ENCODE results near the gene HINT3.
"Not testable (repeated sequence)": the region's sequence is repeated elsewhere in the genome, so short reads cannot be mapped to it uniquely, and the experiment has no call there.

Gene HINT3

GRCh38 chr6:125956506-125957390 lies at the start of gene HINT3:
Gene HINT3 (plus strand): TSS chr6:125956770. CDS start chr6:125956978, 208 bp downstream.
- peak; percentile 87 to 96 for DNase-seq

- no peak for DNase-seq
Measured at GRCh38 chr6:125910527-125910926, 46.0 kb upstream of the HINT3 start.

GRCh38 chr6:125911051-125911451 lies 45.5 kb upstream of the HINT3 start:
- DNase-seq: not testable (repeated sequence)

DNA sequence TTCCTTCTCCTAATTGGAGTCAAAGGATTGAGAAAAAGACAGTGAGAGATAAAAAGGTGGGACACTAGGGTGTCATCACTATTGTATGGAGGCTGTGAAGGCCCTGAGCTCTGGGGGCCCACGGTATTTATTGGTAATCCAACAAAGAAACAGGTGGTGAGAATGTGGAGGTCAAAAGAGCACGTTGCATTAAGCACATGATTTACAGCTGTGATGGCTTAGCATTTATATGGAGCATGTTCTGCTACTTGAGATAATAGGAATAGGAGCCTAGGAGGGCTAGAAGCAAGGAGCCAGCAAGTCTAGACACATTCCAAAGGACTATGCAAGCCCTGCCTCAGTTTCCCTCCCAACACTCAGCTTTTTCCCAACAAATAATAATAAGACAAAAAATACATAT lies 44.1 kb upstream of the HINT3 start:
- not testable (repeated sequence) for DNase-seq

- DNase-seq: no peak
Measured at GRCh38 chr6:125913145-125913544, 43.4 kb upstream of the HINT3 start.

DNA sequence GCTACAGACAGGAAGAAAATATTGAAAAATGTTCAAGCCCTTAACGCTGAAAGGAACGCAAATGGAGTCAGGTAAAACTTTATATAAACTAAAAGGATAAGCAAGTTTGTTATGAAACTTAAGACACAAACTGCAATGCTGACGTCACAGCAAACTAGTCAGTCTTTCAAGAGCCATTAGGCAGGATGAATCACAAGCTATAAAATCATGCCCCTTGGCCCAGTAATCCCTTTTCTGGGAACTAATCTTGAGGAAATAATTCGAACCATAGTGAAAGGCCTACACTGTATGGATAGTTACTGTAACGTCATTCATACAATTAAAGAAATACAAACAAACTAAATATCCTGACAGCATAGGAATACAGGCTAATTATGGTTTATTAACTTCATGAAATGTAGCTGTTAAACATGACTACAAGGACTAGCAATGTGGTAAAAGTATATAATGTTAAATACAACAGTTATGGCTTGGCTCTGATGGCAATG lies 42.7 kb upstream of the HINT3 start:
- no peak for DNase-seq

GRCh38 chr6:125918230-125918629 lies 38.3 kb upstream of the HINT3 start:
- no peak for DNase-seq

DNA sequence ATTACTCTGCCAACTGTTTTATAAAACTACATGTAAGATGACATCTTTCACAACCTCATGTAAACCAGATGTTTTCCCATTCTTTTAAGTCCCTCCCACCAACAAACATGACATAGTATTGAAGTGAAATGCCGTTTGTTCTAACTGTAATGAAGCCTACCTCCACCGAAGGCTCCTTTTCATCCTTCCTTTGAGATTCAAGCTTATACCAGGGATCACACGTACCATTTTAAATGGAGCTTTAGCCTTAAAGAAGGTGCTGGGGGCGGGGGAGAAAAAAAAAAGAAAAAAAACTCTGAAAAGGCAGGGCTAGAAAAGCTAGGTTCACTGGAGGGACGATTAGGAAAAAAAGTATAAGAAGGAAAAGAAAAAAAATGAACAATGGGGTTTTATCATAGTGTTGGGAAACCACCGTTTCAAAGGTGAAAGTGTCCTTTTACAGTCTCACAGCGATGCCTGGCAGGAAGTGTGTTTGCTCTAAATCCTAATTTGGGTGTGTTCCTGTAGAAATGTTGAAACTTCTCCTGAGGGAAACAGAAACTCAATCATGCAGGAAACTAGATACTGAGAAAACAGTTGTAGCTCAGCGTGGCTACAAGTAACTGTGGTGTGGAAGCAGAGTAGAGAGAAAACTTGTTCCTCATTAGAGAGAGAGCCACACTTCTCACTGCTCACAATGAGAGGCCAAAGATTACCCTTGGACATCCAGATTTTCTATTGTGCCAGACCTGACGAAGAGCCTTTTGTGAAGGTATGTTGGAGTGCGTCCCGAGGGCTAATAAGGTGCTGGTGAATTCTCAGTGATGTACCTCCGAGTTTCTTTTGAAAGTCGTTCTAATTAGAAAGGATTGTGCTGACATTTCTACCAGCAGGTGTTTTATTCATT lies 37.6 kb upstream of the HINT3 start:
- no peak for DNase-seq

DNA sequence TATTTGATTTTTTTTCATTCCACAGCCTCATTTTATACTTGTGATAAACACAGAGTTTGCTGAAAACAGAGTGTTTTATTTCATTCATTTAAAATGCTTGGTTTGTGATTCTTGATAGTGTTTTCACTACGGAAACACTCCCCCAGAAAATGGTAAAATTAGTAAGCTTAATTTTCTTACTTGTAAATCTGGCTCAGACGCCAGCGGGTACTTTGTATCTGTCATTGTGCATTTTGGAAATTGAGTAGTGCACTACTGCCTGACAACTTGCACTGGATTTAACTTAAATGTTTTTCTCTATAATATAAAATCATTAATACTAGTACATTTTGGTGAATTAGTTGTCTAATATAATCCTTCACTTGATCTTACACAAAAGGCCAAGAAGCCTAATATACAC lies 37.0 kb upstream of the HINT3 start:
- no peak for DNase-seq

- DNase-seq: no peak
Measured at GRCh38 chr6:125922322-125922860, 34.2 kb upstream of the HINT3 start.

GRCh38 chr6:125923366-125923877 lies 33.1 kb upstream of the HINT3 start:
- no peak for DNase-seq

DNA sequence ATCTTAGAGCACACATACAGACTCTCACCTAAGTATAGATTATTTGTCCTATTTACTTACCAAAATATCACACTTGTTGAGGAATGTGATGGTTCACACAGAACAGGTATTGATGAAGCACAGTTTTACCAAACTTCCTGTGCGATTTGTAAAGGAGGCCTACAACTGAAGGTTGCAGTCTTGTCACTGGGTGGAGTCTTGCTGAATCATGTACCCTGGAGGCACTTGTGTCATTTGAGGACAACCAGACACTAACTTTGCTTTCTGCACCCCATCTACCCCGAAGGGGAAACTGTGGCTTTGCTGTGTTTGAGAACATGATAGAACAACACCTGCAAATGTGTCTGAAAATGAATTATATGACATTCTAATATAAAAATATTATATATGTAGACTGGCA lies 32.4 kb upstream of the HINT3 start:
- no peak for DNase-seq

DNA sequence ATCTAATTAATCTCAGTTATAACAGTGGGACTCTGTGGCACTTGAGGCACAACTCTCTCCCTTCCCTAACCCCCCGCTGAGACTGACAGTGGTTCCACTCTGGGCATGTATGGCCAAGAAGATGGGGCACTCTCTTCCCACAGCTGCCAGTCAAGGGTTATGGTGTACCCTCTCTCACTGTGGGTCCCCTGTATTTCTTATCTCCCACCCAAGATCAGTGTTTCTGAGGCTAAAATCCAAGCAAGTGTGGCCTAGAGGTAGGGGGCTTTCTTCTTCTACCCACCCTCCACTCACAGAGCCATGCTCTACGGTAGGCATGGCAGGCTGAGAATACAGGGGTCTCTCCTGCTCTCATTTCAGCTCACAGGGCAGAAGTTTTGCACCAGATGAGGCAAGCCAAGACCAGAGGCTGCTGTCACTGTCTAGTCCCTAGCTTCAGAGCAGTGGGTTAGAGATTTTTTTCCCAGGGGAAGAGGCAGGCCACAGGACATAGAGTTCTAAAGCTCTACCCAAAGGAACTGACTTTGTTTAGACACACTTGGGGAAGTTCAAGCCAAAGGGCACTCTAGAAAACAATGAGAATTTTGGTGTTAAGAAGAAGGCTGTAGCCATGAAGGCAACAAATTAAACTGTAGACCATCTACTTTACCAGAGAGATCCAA lies 31.7 kb upstream of the HINT3 start:
- DNase-seq: no peak

GRCh38 chr6:125926711-125927110 lies 29.9 kb upstream of the HINT3 start:
- DNase-seq: no peak

GRCh38 chr6:125927761-125928160 lies 28.8 kb upstream of the HINT3 start:
- no peak for DNase-seq

DNA sequence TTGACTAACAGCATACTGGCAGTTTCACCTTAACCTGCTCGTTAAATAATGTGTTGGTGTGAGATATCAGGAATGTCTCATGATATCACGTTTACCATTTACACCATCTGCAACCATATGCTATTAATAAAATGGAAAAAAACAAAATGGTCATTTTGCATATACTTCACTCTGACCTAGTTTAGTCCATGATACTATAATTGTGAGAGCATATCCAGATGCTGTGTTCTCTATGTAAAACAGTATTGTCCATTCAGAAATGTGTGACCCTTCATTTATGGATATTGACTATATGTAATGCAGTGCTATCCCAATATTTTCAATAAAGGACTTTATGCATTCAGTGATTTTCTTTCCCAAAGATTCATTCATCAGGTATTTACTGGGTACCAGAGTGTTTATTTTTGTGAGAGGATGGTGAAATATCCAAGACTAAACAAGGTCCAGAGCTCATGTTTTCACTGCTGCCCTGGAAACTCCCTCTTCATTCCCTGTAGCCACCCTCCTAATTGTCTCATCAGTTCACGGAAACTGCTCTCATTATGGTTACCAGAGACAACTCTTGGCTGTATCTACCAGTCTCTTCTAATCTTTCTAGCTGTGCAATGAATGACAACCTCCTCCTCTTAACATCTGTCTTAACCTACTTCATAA lies 25.7 kb upstream of the HINT3 start:
- no peak for DNase-seq

DNA sequence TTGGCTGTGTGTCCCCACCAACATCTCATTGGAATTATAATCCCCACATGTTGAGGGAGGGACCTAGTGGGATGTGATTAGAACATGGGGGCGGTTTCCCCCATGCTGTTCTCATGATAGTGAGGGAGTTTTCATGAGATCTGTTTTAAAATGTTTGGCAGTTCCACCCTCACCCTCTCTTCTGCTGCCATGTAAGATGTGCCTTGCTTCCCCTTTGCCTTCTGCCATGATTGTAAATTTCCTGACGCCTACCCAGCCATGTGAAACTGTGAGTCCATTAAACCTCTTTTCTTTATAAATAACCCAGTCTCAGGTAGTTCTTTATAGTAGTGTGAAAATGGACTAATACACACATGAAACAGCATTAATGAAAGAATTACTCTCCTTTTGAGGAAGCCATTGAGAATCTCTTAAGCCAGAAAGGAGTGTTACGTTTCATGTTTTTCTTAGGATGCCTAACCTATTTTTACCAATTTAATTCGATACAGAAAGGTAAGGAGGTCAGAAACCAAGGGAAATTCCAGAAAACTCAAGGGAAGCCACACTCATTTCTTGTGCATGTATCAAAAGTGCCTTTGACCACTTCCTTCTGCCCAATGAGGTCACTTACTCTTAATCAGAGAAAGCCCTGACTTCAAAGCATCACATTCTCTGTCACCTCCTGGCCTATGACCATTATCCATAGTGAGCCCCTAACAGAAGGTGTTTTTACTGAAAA lies 24.7 kb upstream of the HINT3 start:
- no peak for DNase-seq

DNA sequence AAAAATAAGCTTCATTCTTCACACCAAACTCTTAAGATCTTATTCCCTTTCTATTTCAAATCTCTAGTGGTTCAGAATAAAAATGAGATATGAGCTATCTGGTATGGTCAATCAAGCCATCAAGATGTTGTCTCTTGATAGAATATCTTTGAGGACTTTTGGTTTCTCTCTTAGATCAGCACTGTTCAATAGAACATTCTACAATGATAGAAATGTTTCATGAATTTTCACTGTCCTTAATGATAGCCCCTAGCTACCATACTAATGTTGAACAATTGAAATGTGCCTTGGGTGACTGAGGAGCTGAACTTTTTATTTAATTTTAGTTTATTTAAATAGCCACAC lies 24.1 kb upstream of the HINT3 start:
- no peak for DNase-seq

GRCh38 chr6:125935520-125935919 lies 21.1 kb upstream of the HINT3 start:
- DNase-seq: not testable (repeated sequence)

GRCh38 chr6:125939026-125939425 lies 17.5 kb upstream of the HINT3 start:
- no peak for DNase-seq

DNA sequence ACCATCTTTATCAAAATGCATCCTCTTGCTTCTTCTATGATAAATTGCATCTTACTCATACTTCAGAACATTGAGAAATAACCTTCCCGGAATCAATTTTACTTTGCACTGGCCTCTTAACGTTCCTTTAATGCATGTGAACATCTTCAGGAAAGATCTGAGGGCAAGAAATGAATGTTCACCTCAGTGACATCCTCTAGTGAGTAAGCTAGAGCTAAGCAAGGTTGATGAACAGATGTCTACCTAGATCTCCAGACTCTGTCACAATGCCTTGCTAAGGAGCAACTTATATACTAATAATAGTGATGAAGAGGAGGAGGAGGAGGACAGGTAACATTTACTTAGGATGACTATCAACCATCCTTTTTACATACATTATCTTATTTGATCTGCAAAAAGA lies 16.8 kb upstream of the HINT3 start:
- DNase-seq: no peak
